Esophagus squamous epithelium (tissue), 5 donors: ENCODE measurements around the gene CDC42BPA. TPM values are rescaled to one million over a fixed set of nuclear protein-coding genes. Genes with fewer than 3 reads are reported as not detected.
"Not testable (repeated sequence)": the region's sequence is repeated elsewhere in the genome, so short reads cannot be mapped to it uniquely, and the experiment has no call there.

Experiments
- DNase-seq: peaks from one replicate; lab custom pipeline; 2025; lab: John Stamatoyannopoulos, UW
- H3K27ac ChIP-seq, 4 donors: fragments of 200-600 bp; sonication (generic); one replicate each; pipeline ENCODE4 v1.5.1; 2016 to 2019; ENCODE audit warnings: mild to moderate bottlenecking in 1 of 4
- H3K27me3 ChIP-seq, 4 donors: fragments of 200-600 bp; sonication (generic); 1 replicate in 3 of 4; 2 replicates in 1 of 4; pipeline versions ENCODE4 v1.5.1 to v1.6.0; 2017 to 2021; ENCODE audit warnings: antibody characterized with exemption in 1 of 4
- H3K36me3 ChIP-seq, 3 donors: fragments of 200-600 bp; sonication (generic); one replicate each; pipeline ENCODE4 v1.5.1; 2016 to 2019
- H3K4me1 ChIP-seq, 3 donors: fragments of 200-600 bp; sonication (generic); one replicate each; pipeline ENCODE4 v1.5.1; 2017 to 2019
- H3K4me3 ChIP-seq, 4 donors: fragments of 200-600 bp; sonication (generic); 1 replicate in 3 of 4; 2 replicates in 1 of 4; pipeline ENCODE4 v1.5.1; 2016 to 2019; ENCODE audit warnings: mild to moderate bottlenecking in 2 of 4, moderate library complexity in 1 of 4
- H3K9me3 ChIP-seq, 3 donors: fragments of 200-600 bp; sonication (generic); one replicate each; pipeline ENCODE4 v1.5.1; 2016 to 2019
- POLR2A ChIP-seq, 4 donors: fragments of 450-650 bp; IDR thresholded peaks; one replicate each; pipeline ENCODE4 v1.6.1; 2017; ENCODE audit warnings: antibody characterized with exemption in 4 of 4, mild to moderate bottlenecking in 4 of 4, moderate library complexity in 3 of 4
- WGBS, 2 donors: methylation state at CpG; one replicate each; pipeline ENCODE4 v1.1.5; 2018; 5-methylcytosine and 5-hydroxymethylcytosine counted together
- intact Hi-C: fragments of 100-400 bp; cut with DNase I; formaldehyde crosslinking; loops from one replicate; pipeline ENCODE4 v1.15.0; 2022
- total RNA-seq, 4 donors: library from RNA; depleted of rRNA; stranded (reverse); fragments of >200 nt; gene quantifications; one replicate each; pipeline ENCODE4 v1.1.0, GENCODE V29; 2016
- TF ChIP-seq, protein P1 (sequence below), 6 experiments: fragments of 450-650 bp in 4 of 6; fragments of 200-600 bp in 2 of 6; sonication (generic) in 2 of 6; IDR thresholded peaks; one replicate each; pipeline ENCODE4 v1.5.1; 2016 to 2019; ENCODE audit warnings: antibody characterized with exemption in 6 of 6, mild to moderate bottlenecking in 4 of 6, moderate library complexity in 4 of 6
- donor health status: DM: yes; HTN: yes; CAD: no.

Gene CDC42BPA
- total RNA-seq, 4 donors from 2014 or later = 4.3 to 33.6 (median 17.2) TPM

DNA sequence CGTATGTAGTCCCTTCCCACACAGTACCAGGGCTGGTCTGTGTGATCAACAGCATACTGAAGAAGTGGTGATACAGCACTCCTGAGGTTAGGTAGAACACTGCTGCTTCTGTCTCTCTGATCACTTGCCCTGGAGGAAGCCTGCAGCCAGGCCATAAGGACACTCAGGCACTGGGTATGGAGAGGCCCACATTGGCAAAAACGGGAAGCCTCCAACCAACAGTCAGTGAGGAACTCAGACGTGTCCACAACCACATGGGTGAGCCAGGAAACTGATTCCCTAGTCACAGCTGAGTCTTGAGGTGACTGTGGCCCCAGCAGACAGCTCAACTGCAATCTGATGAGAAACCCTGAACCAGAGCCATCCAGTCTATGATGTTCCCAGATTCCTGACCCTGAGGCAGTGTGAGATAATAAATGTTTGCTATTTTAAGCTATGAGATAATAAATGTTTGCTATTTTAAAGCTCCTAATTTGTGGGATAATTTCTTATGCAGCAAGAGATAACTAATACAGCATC is 315.7 kb downstream of the CDC42BPA start:
- Histone ChIP-seq H3K4me1 (no peaks in the 10 kb centered on the region), H3K27me3 (no peaks in the 10 kb centered on the region), H3K4me3 (no peak overlapping the region), H3K9me3 (no peaks in the 10 kb centered on the region), H3K36me3 (peaks cover 4 to 41% (median 4%) of the 10 kb centered on the region in 3 donors), H3K27ac (no peak overlapping the region)
- intact Hi-C loops = no loop called here
- TF ChIP-seq, protein P1, sequence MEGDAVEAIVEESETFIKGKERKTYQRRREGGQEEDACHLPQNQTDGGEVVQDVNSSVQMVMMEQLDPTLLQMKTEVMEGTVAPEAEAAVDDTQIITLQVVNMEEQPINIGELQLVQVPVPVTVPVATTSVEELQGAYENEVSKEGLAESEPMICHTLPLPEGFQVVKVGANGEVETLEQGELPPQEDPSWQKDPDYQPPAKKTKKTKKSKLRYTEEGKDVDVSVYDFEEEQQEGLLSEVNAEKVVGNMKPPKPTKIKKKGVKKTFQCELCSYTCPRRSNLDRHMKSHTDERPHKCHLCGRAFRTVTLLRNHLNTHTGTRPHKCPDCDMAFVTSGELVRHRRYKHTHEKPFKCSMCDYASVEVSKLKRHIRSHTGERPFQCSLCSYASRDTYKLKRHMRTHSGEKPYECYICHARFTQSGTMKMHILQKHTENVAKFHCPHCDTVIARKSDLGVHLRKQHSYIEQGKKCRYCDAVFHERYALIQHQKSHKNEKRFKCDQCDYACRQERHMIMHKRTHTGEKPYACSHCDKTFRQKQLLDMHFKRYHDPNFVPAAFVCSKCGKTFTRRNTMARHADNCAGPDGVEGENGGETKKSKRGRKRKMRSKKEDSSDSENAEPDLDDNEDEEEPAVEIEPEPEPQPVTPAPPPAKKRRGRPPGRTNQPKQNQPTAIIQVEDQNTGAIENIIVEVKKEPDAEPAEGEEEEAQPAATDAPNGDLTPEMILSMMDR (IDR thresholded peaks at IDR 0.05) = no peak
- no peak for TF ChIP-seq POLR2A (IDR thresholded peaks at IDR 0.05)
- DNase-seq = no peak
- 29 to 89% methylated on average over 1 to 3 of the region's 3 CpGs for WGBS, 2 donors

DNA sequence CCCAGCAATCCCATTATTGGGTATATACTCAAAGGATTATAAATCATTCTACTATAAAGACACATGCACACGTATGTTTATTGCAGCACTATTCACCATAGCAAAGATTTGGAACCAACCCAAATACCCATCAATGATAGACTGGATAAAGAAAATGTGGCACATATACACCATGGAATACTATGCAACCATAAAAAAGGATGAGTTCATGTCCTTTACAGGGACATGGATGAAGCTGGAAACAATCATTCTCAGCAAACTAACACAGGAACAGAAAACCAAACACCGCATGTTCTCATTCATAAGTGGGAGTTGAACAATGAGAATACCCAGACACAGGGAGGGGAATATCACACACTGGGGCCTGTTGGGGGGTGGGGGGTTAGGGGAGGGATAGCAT is 318.7 kb downstream of the CDC42BPA start:
- H3K27me3 ChIP-seq, intact Hi-C loops, H3K4me1 ChIP-seq, DNase-seq, H3K27ac ChIP-seq, H3K4me3 ChIP-seq, H3K9me3 ChIP-seq: not testable (repeated sequence)
- H3K36me3 ChIP-seq = peaks cover under 1 to 35% (median 2%) of the 10 kb centered on the region in 3 donors
- 92 to 100% methylated on average over 2 of the region's 2 CpGs for WGBS, 2 donors

DNA sequence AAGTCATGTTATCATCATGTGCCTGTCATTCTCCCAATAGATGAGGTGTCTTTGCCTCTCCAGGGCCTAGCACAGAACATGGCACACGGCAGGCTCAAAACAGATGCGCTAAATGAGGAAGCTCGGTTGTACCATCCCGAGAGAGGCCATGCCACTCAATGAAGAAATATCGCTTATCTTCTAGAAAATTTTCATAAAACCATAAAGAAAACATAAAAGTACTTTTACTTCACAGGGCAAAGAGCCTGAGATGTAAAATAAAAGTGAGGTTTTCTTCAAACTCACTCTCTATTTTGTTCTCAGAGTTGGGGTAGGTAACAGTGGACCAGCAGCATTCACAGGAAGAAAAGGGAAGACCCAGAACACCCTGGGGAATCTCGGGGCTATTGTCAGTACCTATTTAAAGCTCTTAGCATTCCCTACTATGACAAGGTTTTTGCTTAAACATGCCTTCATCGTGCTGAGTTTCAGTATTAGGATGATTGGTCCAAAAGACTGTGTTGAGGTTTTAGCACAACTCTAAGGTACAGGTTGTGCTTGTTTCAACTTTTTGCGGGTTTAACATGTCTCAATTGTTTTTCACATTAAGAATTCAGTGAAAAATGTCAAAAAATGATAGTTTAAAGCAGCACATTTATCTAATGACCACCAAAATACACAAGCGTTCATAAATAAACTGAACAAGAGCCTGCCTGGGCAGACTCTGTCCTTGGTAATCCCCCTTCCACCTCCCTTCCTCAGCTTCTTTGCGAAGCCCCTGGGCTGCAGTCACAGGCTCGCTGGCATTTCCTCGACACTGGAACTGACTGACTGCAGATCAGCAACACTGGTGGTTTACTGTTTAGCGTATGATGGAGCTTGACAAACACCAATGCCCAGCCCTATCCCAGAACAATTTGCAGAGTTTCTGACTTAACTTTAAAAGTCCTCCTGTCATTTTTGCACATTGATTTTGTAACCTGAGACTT is 322.6 kb downstream of the CDC42BPA start:
- no peaks in the 10 kb centered on the region for H3K27me3 ChIP-seq
- H3K27ac ChIP-seq = no peak overlapping the region
- peaks cover 0 to 1% (median 0%) of the 10 kb centered on the region in 3 donors for H3K4me1 ChIP-seq
- no peak for DNase-seq
- H3K9me3 ChIP-seq = no peaks in the 10 kb centered on the region
- 64 to 76% methylated on average over 13 of the region's 13 CpGs for WGBS, 2 donors
- TF ChIP-seq, protein P1 (IDR thresholded peaks at IDR 0.05) = no peak
- TF ChIP-seq POLR2A (IDR thresholded peaks at IDR 0.05) = no peak
- peaks cover 0 to 11% (median 0%) of the 10 kb centered on the region in 3 donors for H3K36me3 ChIP-seq
- no peak overlapping the region for H3K4me3 ChIP-seq
- intact Hi-C loops = no loop called here

DNA sequence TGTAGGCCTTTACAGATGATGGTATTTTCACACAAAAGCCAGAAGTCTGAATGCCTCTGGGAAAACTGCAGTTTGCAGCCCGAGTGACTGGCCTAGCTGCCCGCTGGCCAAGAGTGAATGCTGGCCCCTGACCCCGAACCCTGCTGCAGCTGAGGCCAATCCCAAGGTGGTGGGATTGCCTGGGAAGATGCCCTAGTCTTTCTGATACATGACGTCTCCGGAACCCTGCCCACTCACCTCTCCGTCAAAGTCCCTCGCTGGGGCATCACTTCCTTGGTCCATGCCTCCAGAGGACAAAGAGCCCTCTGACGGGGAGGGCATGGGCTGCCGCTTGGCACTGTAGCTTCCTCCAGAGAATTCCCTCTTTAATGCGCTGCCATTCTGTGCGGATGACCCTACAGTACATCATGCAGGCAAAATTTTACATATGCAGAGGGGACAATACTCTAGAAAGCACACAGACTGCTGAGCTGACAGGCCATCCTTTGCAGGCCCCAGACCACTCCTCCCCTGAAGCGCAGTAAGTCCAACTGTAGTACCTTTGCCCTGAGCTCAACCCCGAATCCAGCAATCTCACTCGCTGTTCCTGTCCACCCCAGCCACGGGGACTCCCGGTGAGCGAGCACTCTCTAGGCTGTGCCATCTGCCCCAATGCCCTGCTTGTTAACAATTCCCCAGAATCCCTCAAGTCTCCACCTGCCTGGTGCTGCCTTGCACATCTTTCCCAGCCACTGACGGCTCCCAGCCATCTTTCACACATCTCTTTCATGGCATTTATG is 323.5 kb downstream of the CDC42BPA start:
- intact Hi-C loops = no loop called here
- WGBS, 2 donors = 85 to 89% methylated on average over 10 to 16 of the region's 18 CpGs
- no peaks in the 10 kb centered on the region for H3K27me3 ChIP-seq
- H3K27ac ChIP-seq = peak overlapping the region in 2 of 4 donors; percentile 14 to 48
- DNase-seq = no peak
- no peaks in the 10 kb centered on the region for H3K9me3 ChIP-seq
- H3K4me1 ChIP-seq = peaks cover 0 to 10% (median 5%) of the 10 kb centered on the region in 3 donors
- no peak for TF ChIP-seq POLR2A (IDR thresholded peaks at IDR 0.05)
- TF ChIP-seq, protein P1 (IDR thresholded peaks at IDR 0.05) = no peak
- H3K36me3 ChIP-seq = peaks cover 0 to 11% (median 0%) of the 10 kb centered on the region in 3 donors
- H3K4me3 ChIP-seq = no peak overlapping the region

DNA sequence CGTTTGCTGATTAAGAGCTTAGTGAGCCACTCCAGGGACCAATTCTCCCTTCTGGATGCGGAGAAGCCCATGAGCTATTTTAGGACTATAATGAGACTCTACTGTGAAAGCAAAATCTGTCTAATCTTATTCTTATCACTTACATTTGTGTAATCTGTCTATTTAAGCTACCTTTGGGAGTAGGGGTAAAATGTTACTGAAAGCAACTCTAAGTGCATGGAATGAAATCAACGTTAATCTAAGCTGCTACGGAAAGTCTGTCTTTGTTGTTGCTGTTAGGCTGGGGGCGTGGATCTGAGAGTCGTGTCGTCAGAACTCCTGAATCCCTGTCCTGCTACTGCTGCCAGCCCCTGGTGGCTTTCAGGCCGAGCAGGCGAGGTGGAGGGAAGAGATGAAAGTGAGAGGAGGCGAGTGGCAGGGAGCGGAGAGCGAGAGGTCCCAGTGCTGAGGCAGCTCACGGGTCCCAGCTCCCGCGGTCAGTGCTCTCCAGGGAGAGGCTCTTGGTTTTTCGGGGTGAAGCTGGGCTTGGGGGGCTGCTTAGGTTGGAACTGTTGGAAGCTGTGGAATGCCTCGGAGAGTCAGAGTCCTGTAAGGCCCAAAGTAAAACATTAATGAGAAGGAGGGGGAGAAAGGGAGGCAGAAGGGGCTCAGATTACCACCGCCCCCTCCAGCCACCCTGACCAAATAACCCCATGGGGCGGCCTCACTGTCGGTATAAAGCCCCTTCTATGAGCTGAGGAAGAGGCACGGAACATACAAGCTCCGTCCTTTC is 324.3 kb downstream of the CDC42BPA start:
- Histone ChIP-seq H3K4me1 (peaks cover 2 to 18% (median 13%) of the 10 kb centered on the region in 3 donors), H3K4me3 (no peak overlapping the region), H3K27ac (peak overlapping the region in 3 of 4 donors; percentile 14 to 51 (median 48)), H3K36me3 (peaks cover 0 to 11% (median 0%) of the 10 kb centered on the region in 3 donors), H3K9me3 (no peaks in the 10 kb centered on the region), H3K27me3 (no peaks in the 10 kb centered on the region)
- intact Hi-C loops = no loop called here
- DNase-seq = no peak
- 81 to 84% methylated on average over 19 to 22 of the region's 22 CpGs for WGBS, 2 donors
- TF ChIP-seq POLR2A (IDR thresholded peaks at IDR 0.05) = no peak
- TF ChIP-seq, protein P1 (IDR thresholded peaks at IDR 0.05) = no peak
